IPS-18a (cell line): Measurements from ENCODE around the gene PHACTR1.

Experiments used
- H3K27ac ChIP-seq: one replicate; pipeline ENCODE4 v1.5.1; 2013; ENCODE audit warnings: low read length
- H3K27me3 ChIP-seq: one replicate; pipeline ENCODE4 v1.6.1; 2013; ENCODE audit warnings: mild to moderate bottlenecking, low read length; ENCODE audit not compliant: control insufficient read depth, insufficient read depth
- H3K36me3 ChIP-seq: one replicate; pipeline ENCODE4 v1.6.1; 2013; ENCODE audit warnings: low read depth, low read length; ENCODE audit not compliant: control insufficient read depth
- H3K4me1 ChIP-seq: one replicate; pipeline ENCODE4 v1.6.1; 2013; ENCODE audit warnings: low read depth, low read length; ENCODE audit not compliant: control insufficient read depth
- H3K4me3 ChIP-seq: one replicate; pipeline ENCODE4 v1.5.1; 2013; ENCODE audit warnings: low read length
- H3K9ac ChIP-seq: one replicate; pipeline ENCODE4 v1.6.1; 2013; ENCODE audit warnings: mild to moderate bottlenecking, low read length, moderate library complexity
- H3K9me3 ChIP-seq: one replicate; pipeline ENCODE4 v1.6.1; 2013; ENCODE audit warnings: low read depth, low read length; ENCODE audit not compliant: control insufficient read depth

PHACTR1 gene

DNA sequence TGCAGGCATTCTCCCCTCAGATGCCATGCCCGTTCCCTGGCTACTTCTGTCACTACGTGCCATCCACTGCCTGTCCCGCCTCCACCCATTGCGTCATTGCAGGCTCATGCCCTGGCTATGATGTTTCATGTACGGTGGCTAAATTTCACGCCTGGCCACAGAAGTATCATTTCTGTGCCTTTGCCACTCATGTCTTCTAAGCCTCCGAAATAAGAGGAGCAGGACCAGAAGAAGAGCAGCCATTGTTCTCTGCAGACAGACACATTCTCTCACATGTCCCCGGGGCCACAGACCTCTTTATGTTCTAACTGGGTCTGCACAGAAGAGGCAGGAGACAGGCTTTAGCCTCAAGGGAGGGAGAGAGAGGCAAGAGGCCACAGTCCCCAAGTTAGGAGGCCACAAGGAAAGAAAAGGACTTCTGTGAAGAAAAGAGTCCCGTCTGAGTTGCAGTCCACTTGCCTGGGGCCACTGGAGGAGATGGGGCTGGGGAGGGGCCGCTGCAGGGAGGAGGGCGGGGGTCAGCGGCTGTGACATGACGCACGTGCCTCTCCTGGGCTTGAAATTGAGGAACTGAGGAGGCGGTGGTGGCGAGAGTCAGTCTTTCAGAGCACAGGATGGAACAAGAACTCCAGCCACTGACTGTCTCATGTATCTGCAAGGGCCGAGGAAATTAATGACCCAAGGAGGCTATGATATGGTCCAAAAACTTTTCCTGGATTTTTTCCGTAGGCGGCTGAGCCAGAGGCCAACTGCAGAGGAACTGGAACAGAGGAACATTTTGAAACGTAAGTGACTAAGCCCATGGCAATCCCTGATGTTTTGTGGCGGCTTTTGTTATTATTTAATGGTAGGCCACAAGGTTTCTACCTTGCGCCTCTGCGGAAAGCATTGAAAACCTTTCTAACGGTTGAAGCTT is 555.8 kb downstream of the PHACTR1 start:
- Histone ChIP-seq H3K27ac (no peak overlapping the region), H3K9me3 (no peaks in the 10 kb centered on the region), H3K36me3 (no peaks in the 10 kb centered on the region), H3K9ac (no peak overlapping the region), H3K4me3 (no peak overlapping the region), H3K27me3 (no peaks in the 10 kb centered on the region), H3K4me1 (no peaks in the 10 kb centered on the region)

DNA sequence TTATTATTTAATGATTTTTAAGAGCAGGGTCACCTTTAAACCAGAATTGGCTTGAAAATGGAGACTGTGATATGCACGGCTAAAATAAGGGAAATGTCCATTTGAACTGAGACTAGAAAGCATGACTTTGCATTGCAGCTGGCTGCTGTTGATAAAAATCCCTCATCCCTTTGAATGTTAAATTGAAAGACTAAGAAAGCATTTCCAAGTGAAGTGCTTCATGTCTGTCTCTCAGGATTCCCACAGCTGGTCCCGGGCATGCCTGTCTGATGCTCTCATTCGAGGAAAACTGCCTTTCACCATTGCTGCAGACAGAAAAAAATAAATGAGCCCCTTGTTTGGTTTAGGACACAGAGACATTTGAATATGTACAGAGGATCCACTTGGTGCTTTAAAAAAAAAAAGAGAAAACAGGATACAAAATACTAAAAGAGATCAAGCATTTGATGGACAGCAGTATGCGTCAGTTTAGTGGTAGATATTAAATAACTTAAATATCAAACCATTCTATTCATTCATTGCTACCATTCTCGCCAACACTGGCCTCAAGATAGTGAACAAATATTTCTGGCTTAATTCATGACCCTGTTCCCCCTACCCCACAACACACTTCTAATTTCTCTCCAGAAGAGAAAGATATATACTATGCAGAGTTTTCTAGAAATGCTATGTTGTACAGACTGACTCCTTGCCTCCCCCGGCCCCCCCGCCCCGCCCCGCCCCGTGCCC is 556.8 kb downstream of the PHACTR1 start:
- no peaks in the 10 kb centered on the region for H3K4me1 ChIP-seq
- no peaks in the 10 kb centered on the region for H3K27me3 ChIP-seq
- H3K9me3 ChIP-seq, result no peaks in the 10 kb centered on the region
- no peak overlapping the region for H3K4me3 ChIP-seq
- no peaks in the 10 kb centered on the region for H3K36me3 ChIP-seq
- no peak overlapping the region for H3K27ac ChIP-seq
- no peak overlapping the region for H3K9ac ChIP-seq

DNA sequence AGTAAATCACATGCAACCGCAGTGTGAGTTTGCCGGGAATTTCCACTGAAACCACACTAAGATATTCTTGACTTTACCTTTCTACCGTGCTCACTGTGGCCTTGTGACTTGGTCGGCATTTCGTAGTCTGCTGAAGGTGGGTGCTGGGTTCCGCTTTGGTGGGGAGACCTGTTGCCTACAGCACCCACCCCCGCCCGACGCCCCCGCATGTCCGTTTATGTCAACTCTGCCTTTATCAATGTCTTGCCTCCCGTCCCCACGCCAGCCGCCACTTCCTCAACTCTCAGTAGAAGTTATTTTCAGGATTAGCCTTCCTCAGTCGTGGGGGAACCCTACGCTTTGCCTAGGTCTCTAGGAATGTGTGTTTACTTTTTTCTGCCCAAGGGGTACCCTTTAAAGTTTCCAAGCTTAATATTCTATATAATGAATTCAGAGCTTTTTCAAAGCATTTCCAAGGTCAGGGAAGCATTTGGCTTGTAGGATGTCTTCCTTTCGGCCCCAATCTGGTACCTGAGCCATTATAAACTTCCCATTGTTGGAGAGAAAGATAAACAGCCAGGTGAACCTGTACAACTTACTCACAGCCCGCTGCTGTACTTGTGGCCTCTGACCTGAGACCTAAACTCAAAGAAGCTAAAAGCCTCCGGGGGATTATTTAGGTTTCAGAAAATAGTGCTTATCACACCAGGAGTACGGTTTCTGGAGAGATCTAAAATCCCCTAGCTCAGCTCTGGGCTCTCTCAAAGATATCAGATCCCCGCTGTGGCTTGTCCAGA is 557.6 kb downstream of the PHACTR1 start:
- Histone ChIP-seq H3K9ac (no peak overlapping the region), H3K27me3 (no peaks in the 10 kb centered on the region), H3K36me3 (no peaks in the 10 kb centered on the region), H3K4me1 (no peaks in the 10 kb centered on the region), H3K4me3 (no peak overlapping the region), H3K9me3 (no peaks in the 10 kb centered on the region), H3K27ac (no peak overlapping the region)

DNA sequence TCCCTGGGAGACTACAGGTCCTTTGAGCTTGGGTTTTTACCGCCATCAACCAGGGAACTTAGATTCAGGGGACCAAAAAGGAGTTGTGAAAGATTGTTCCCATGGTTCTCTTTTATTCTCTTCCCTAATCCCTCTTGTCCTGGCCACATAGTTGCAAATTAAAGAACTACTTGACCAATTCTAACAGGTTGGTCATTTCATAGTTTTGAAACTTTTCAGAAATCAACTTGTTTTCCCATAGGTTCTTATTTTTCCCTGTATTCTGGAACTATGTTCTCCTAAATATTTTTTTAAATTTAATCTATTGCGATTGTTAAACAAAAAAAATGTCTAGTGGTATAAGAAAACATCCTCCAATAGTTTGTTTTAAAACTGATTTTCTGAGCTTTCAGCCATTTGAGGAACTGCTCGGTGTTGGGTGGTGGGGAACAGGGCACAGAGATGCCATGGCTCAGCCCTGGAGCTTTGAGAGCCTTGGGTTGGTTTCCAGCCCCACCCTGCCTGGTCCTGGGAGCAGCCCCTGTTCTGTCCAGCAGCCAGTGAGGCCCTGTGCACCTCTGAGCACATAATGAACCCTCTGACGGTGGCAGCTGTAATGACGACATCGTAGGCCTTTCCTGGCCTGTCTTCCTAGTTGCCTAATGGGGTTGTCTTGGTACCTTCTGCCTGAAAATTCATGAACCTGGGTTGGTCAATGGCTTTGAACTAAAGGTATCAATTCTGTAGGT is 558.3 kb downstream of the PHACTR1 start:
- Histone ChIP-seq H3K27ac (no peak overlapping the region), H3K4me3 (no peak overlapping the region), H3K9me3 (no peaks in the 10 kb centered on the region), H3K36me3 (no peaks in the 10 kb centered on the region), H3K9ac (no peak overlapping the region), H3K4me1 (no peaks in the 10 kb centered on the region), H3K27me3 (no peaks in the 10 kb centered on the region)

DNA sequence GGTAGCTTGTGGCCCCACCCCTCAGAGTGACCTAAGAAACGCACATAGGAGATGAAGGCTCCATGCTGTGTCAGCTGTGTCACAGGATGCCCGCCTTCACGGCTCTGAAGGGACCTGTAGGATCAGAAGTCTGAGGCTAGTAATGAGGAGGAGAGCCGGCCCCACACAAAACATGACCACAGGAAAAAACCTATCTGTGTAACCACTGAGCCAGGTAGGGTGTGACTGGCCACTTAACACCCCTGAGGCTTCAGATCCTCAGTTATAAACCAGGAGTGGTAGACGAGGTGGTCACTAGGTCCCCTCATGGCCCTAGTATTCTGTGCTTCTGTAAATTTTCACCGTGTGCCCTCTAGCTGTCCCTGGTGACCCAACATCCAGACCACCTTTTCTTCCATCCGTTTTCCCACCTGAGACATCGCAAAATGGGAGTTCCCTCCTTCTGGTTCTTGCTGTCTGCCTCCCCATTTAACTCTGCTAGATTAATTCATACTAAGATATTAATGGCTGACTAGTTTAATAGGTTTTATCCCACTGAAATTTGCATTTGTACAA is 558.9 kb downstream of the PHACTR1 start:
- H3K36me3 ChIP-seq, result no peaks in the 10 kb centered on the region
- H3K4me1 ChIP-seq, result no peaks in the 10 kb centered on the region
- H3K27ac ChIP-seq, result no peak overlapping the region
- no peaks in the 10 kb centered on the region for H3K9me3 ChIP-seq
- H3K4me3 ChIP-seq, result no peak overlapping the region
- H3K9ac ChIP-seq, result no peak overlapping the region
- no peaks in the 10 kb centered on the region for H3K27me3 ChIP-seq

DNA sequence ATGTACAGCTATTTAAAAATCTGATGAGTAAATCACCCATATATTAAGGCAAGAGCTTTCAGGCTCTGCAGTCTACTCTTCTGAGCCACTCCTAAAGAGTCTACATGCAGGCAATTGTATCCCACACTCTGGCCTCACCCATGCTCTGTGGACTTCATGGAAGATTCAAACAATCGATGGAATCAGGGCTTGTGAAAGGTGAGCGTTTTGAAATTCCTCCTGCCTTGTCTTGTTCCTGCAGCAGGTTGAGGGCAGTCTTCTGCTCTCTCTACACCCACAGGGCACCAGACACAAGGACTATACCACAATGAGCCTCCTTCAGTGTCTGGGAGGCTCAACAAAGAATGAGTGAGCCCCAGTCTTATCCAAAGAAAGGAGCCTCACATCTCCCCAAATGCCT is 560.7 kb downstream of the PHACTR1 start:
- Histone ChIP-seq H3K36me3 (no peaks in the 10 kb centered on the region), H3K27me3 (no peaks in the 10 kb centered on the region), H3K4me3 (no peak overlapping the region), H3K27ac (no peak overlapping the region), H3K9ac (no peak overlapping the region), H3K9me3 (no peaks in the 10 kb centered on the region), H3K4me1 (no peaks in the 10 kb centered on the region)

DNA sequence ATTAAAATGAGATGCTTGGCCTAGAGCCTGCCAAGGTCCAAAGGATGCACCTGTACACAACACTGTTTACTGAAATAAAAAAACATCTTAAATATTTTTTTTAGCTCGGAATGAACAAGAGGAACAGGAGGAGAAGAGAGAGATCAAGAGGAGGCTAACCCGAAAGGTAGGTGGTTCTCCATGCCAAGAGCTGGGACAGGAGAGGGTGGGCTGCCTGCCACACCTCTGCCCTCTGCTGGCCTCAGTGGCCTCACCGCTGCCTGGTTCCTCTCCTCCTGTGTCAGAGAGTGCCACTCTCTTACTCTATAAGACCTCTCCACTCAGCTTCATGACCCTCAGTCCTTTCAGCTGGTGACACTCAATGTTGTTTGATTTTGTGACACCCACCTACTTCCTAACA is 561.6 kb downstream of the PHACTR1 start:
- H3K36me3 ChIP-seq, result no peaks in the 10 kb centered on the region

DNA sequence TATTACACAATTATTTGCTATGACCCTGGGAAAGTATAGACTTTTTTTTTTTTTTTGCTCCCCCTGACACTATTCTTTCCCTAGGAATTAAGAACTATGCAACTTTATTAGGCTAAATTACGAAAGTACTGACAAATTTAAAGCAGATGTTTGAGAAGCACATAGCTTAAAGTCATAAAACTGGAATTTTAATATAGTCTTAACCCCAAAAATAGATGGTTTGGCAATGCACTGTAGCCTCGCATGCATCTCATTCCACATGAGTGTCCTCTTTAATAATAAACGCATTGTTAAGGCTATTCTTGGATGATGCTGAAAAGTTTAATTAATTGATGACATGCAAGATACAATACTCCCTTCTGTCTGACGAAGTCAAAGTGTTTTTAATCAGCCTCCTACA is 562.4 kb downstream of the PHACTR1 start:
- no peak overlapping the region for H3K4me3 ChIP-seq
- H3K27ac ChIP-seq, result no peak overlapping the region
- H3K9ac ChIP-seq, result no peak overlapping the region
- H3K4me1 ChIP-seq, result no peaks in the 10 kb centered on the region
- no peaks in the 10 kb centered on the region for H3K36me3 ChIP-seq
- H3K9me3 ChIP-seq, result no peaks in the 10 kb centered on the region
- no peaks in the 10 kb centered on the region for H3K27me3 ChIP-seq

More for the DNA sequence above, 561.6 kb downstream of the PHACTR1 start:
- H3K9me3 ChIP-seq, result no peaks in the 10 kb centered on the region
- no peak overlapping the region for H3K9ac ChIP-seq
- no peaks in the 10 kb centered on the region for H3K27me3 ChIP-seq
- no peak overlapping the region for H3K27ac ChIP-seq
- H3K4me3 ChIP-seq, result no peak overlapping the region
- no peaks in the 10 kb centered on the region for H3K4me1 ChIP-seq

DNA sequence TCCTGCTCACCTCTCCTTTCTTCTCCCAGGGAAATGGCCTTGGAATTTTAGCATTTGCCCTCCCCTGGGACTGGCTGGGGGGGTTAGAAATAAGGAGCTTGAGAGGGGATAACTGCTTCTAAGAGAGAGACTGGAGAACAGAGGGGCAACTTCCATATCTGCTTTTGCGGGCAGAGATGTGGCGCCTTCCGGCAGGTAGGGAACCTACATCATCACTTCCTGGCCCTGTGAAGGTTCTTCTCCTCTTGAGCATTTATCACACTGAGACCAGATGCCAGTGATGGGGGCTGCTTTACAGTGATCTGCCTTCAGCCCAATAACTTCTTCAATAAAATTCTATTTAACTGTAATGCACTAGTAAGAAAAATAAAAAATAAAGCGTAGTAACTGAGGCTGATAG is 563.7 kb downstream of the PHACTR1 start:
- Histone ChIP-seq H3K9me3 (no peaks in the 10 kb centered on the region), H3K36me3 (no peaks in the 10 kb centered on the region), H3K4me3 (no peak overlapping the region), H3K27me3 (no peaks in the 10 kb centered on the region), H3K4me1 (no peaks in the 10 kb centered on the region), H3K27ac (no peak overlapping the region), H3K9ac (no peak overlapping the region)

DNA sequence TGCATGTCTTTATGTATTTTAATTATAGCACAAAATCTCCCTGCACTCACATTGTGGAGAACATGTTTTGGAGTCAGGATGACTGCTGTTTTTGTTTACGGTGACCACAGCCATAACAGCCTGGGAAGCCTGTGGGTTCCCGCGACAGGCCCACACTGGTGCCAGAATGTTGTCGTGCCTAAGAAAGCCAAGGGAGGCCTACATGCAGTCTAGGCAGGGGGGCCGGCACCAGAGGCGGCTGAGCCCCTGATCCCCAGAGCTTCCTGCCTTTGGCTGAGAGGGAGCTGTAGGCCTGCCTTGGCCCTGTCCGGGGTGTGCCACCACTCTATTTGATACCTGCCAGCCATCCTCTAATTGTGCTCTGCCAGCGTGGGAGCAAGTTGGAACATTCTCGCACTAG is 565.1 kb downstream of the PHACTR1 start:
- Histone ChIP-seq H3K27ac (no peak overlapping the region), H3K4me1 (no peaks in the 10 kb centered on the region), H3K36me3 (peaks cover 2% of the 10 kb centered on the region)

More for the DNA sequence above, 565.1 kb downstream of the PHACTR1 start:
- Histone ChIP-seq H3K4me3 (no peak overlapping the region), H3K9ac (no peak overlapping the region), H3K9me3 (no peaks in the 10 kb centered on the region), H3K27me3 (no peaks in the 10 kb centered on the region)
